Inflammatory macrophage (primary cell): Measurements from ENCODE around the gene GAL3ST2.
"Not testable (repeated sequence)": the region's sequence is repeated elsewhere in the genome, so short reads cannot be mapped to it uniquely, and the experiment has no call there.

ENCODE experiments used
- DNase-seq, 2 donors: peaks; one replicate each; pipeline ENCODE4 v3.0.0-alpha.2; 2020 to 2022

The GAL3ST2 gene

GRCh38 chr2:241820625-241821384 is 44.2 kb downstream of the GAL3ST2 start:
- DNase-seq: no peak

- DNase-seq: no peak
These were observed 45.0 kb downstream of the GAL3ST2 start for GRCh38 chr2:241821460-241822263.

DNA sequence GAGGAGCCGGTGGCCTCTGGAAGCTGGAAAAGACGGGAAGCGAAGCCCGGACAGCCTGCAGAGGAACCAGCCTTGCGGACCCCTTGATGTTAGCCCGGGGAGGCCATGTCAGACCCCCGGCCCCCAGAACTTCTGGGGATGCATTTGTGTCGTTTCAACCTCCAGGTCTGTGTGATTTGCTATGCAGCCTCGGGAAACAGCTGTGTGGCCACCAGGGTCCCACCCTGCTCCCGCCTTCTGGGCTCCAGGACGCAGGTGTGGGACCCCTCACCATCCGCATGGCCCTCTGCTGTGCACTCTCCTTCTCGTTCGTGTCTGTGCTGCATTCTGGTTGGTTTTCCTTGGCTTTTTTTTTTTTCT is 45.6 kb downstream of the GAL3ST2 start:
- DNase-seq: no peak

- not testable (repeated sequence) for DNase-seq
These were observed 47.2 kb downstream of the GAL3ST2 start for GRCh38 chr2:241823531-241824437.

- no peak for DNase-seq
These were observed 50.8 kb downstream of the GAL3ST2 start for GRCh38 chr2:241827394-241827793.

DNA sequence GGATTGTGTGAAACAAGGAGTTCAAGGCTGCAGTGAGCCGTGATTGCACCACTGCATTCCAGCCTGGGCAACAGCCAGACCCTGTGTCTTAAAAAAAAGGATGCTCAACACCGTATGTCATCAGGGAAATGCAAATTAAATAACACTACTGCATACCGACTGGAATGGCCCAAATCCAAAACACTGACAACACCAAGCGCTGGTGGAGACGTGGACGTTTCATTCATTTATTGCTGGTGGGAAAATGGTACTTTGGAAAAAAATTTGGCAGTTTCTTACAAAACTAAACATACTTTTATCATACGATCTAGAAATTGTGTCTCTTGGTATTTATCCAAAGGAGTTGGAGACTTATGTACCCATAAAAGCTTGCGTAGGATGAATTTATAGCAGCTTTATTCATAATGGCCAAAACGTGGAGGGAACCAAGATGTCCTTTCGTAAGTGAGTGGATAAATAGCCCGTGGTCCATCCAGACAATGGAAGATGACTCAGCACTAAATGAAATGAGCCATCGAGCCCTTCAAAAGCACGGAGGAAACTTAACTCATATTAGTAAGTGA is 56.6 kb downstream of the GAL3ST2 start:
- DNase-seq: no peak

DNA sequence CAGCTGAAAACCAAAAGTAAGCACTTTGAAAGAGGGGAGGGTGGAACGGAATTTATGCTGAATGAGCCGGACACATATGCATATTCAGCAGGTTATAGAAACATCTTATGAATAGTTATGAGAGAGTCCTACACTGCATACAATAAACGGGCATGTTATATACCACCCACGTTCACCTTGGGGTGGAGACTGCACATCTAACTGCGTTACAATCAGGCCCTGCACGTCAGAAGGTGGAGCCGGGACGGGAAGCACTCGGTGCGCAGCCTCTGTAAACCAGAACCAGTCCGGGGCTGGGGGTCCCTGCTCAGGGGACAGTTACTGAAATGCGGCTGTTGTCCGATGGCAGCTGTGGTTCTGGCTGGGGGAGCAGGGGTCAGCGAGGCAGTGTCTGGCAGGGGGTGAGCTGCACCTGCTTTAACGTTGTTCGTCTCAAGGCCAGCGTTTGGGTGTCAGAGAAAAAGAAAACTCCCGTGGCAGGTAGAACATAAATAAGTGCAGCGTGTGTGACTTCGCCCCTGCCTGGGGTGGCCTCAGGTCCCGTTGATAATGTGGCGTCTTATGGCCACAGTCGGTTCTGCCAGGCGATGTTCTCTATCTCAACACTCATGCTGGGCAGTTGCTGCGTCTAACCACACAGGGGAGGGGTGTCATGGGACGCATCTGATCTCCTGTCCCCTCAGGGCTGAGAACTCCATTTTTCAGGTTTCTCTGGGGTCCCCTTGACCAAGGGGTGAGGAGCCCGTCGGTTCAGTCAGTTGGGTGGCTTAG is 57.3 kb downstream of the GAL3ST2 start:
- DNase-seq: not testable (repeated sequence)

GRCh38 chr2:241834527-241835210 is 58.0 kb downstream of the GAL3ST2 start:
- no peak for DNase-seq

- no peak for DNase-seq
These were observed 59.0 kb downstream of the GAL3ST2 start for GRCh38 chr2:241835611-241836010.

DNA sequence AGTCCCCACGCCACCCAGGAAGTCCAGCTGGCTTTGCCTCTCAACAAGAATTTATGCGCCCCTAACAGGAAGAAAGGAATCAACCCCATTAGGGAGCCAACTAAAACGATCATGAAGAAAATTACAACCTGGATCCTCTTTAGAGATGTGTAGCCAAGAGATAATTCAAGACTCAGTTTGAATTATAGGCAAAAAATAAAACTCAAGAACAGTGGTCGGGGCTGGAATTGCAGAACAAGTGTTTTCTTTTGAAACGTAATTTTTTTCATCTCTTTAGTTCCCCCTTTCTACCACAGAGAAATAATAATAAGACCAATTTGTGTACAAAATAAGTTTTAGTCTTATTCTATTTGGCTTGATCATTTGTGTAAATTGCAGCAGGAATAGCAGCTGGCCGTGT is 59.7 kb downstream of the GAL3ST2 start:
- peak in 1 of 2 donors; percentile 4 for DNase-seq

DNA sequence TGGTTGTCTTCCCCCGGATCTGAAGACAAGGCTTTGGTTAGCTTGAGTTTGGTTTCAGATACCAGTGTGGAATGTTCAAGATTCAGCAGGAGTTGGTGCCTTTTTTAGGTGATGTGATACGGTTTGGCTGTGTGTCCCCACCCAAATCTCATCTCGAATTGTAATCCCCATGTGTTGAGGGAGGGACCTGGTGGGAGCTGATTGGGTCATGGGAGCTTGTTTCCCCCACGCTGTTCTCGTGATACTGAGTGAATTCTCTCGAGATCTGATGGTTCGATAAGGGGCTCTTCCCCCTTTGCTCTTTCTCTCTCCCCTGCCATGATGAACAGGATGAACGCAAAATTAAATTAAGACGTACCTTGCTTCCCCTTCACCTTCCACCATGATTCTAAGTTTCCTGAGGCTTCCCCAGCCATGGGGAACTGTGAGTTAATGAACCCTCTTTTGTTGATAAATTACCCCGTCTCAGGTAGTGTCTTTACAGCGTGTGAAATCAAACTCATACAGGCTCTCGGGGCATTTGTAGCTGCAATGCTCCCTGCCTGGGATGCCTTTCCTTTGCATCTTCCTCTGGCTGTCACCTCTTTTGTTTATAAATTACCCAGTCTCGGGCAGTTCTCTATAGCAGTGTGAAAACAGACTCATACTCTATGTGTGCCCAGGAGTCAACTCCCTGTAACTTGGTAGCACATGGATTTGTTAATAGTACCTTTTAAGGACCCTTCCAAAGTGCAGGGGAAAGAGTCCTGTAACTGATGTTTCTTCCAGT is 60.8 kb downstream of the GAL3ST2 start:
- no peak for DNase-seq

DNA sequence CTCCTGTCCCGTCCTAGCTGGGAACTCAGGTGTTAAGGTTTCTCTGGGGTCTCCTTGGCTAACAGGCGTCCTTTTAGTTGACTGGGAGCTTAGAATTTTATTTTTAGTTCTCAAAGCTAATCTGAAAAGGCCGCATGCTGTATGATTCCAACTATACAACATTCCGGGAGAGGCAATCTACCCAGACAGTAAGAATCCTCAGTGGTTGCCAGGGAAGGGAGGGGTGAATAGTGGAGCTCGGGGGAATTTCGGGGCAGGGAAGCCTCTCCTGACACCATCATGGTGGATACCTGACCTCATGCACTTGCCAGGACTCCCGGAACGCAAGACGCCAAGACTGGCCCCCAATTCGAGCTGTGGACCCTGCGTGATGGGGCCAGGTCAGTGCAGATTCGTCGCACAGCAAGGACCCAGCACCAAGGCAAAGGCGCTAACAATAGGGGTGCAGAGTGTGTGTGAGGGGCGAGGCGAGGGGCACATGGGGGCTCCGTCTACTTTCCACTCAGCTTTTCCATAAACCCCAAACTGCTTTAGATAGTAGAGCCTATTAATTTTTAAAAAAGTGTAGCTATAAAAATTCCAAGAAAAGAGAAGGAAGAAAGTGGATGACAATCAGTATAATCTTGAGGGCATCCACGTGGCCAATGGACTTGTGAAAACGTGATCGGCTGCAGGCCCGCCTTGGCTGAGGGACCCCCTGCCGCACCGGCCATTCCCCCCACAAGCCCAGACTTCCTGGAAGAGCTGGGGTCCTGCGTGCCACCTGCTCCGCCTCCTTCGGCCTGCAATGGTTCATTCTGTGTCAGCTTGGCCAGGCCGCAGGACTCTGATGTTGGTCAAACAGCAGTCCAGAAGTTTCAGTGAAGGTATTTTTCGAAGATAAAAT is 64.8 kb downstream of the GAL3ST2 start:
- DNase-seq: no peak

DNA sequence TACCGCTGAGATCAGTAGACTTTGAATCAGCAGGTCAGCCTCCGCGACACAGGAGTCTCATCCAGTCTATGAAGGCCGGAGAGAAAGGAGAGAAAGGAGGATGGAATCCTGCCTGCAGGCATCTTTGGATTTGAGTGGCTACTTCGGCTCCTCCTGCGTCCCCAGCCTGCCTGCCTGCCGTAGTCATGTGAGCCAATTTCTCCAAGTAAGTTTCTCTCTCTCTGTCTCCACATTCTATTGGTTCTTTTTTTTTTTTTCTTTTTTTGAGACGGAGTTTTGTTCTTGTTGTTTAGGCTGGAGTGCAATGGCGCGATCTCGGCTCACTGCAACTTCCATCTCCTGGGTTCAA is 65.4 kb downstream of the GAL3ST2 start:
- DNase-seq: no peak

GRCh38 chr2:241842620-241843211 is 66.1 kb downstream of the GAL3ST2 start:
- DNase-seq: peak; percentile 87 to 92

DNA sequence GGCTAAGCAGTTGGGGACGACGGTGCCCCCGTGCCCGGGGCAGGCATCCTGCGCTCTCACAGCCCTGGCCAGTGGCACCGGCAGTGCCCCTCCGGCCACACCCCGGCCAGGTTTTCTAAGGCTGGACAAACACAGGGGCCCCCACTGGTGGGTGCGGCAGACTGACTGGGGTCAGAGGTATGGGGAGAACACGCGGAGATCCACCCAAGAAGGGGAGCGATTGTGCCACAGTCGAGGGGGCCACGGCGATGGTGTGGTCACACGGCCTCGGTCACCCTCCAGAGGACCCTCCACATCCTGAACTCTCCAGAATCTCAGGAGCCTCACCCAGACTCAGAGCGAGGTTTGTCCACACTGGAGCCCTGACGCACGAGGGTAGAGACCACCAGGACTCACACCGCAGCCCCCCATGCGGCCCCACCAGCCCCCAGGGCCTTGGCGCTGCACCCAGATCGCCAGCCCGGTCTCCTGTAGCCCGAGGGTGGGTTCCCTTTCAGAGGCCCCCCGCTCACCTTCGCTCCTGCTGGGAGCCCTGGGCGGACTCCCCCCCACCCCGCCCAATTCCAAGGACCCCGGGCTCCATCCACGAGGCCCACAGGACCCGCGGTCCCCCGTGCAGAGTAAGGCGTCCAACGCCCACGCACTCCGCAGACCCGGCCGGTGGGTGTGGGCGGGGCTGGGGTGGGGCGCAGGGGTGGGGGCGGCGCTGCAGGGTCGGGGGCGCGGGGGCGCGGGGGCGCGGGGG is 66.9 kb downstream of the GAL3ST2 start:
- no peak for DNase-seq

DNA sequence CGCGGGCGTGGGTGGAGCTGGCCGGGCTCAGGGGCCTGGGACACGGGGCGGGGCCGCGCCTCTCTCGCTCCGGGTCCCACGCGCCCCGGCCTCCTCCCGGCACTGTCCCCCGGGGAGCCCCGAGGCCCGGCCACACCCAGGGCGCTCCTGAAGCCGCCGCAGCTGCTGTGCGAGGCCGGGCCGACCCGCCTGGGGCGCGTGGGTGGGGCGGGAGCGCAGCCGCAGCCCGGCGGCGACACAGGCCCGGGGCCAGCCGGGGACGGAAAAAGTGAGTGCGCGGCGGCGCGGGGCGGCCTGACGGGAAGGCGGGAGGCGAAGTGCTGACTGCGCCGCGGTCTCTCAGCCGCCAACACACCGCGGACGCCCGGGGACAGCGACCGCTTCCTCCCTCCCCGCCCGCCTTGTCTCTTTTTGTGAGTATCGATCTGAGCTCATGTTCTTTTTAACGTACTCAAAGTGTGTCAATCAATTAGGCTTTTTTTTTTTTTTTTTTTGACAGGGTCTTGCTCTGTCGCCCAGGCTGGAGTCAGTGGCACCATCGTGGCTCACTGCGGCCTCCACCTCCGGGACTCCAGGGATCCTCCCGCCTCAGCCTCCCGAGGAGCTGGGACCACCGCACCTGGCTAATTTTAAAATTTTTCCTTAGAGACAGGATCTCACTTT is 67.6 kb downstream of the GAL3ST2 start:
- peak; percentile 54 to 72 for DNase-seq

- DNase-seq: no peak
These were observed 68.4 kb downstream of the GAL3ST2 start for GRCh38 chr2:241844831-241845578.
